HG03439 (cell line): ENCODE results near the gene STX8.
"Not testable (repeated sequence)": the region's sequence is repeated elsewhere in the genome, so short reads cannot be mapped to it uniquely, and the experiment has no call there.

Experiments used
- ATAC-seq: cut with Tn5 transposase; IDR thresholded peaks from one replicate; pipeline ENCODE4 v1.9.1; 2021; ENCODE audit warnings: mild to moderate bottlenecking, moderate library complexity; ENCODE audit not compliant: unreplicated experiment

The STX8 gene

GRCh38 chr17:9408381-9408780 is 167.2 kb downstream of the STX8 start:
- ATAC-seq, result no peak

- no peak for ATAC-seq
Measured at GRCh38 chr17:9406046-9406606, 169.5 kb downstream of the STX8 start.

- no peak for ATAC-seq
Measured at GRCh38 chr17:9403257-9403656, 172.4 kb downstream of the STX8 start.

GRCh38 chr17:9402590-9403199 is 172.9 kb downstream of the STX8 start:
- ATAC-seq, result no peak

GRCh38 chr17:9401434-9401833 is 174.2 kb downstream of the STX8 start:
- no peak for ATAC-seq

GRCh38 chr17:9389111-9389527 is 186.5 kb downstream of the STX8 start:
- no peak for ATAC-seq

GRCh38 chr17:9386401-9386800 is 189.2 kb downstream of the STX8 start:
- no peak for ATAC-seq

GRCh38 chr17:9383826-9384225 is 191.8 kb downstream of the STX8 start:
- ATAC-seq, result no peak

GRCh38 chr17:9382626-9383025 is 193.0 kb downstream of the STX8 start:
- no peak for ATAC-seq

GRCh38 chr17:9381068-9381467 is 194.6 kb downstream of the STX8 start:
- ATAC-seq, result no peak

GRCh38 chr17:9380361-9380760 is 195.3 kb downstream of the STX8 start:
- no peak for ATAC-seq

- ATAC-seq, result not testable (repeated sequence)
Measured at GRCh38 chr17:9376177-9376576, 199.4 kb downstream of the STX8 start.

GRCh38 chr17:9371019-9371418 is 204.6 kb downstream of the STX8 start:
- no peak for ATAC-seq

GRCh38 chr17:9370467-9370866 is 205.2 kb downstream of the STX8 start:
- ATAC-seq, result no peak

GRCh38 chr17:9368631-9369030 is 207.0 kb downstream of the STX8 start:
- no peak for ATAC-seq

- ATAC-seq, result no peak
Measured at GRCh38 chr17:9367156-9367555, 208.5 kb downstream of the STX8 start.

GRCh38 chr17:9364837-9365430 is 210.7 kb downstream of the STX8 start:
- no peak for ATAC-seq

- no peak for ATAC-seq
Measured at GRCh38 chr17:9363440-9364350, 211.9 kb downstream of the STX8 start.

GRCh38 chr17:9361188-9361955 is 214.2 kb downstream of the STX8 start:
- no peak for ATAC-seq

GRCh38 chr17:9360677-9361081 is 214.9 kb downstream of the STX8 start:
- no peak for ATAC-seq

GRCh38 chr17:9356488-9356911 is 219.1 kb downstream of the STX8 start:
- ATAC-seq, result no peak
